Liver (tissue), 9 donors: ENCODE results near the gene OPN4. TPM values are rescaled to one million over a fixed set of nuclear protein-coding genes. Genes with fewer than 3 reads are reported as not detected.

Source experiments
- DNase-seq: peaks from one replicate; pipeline ENCODE4 v3.0.0-alpha.2; 2017; ENCODE audit warnings: low spot score
- H3K27ac ChIP-seq, 2 donors: one replicate each; pipeline ENCODE4 v1.7.0; 2013; ENCODE audit warnings: inconsistent platforms in 2 of 2, low read length in 2 of 2, control low read depth in 1 of 2, low read depth in 1 of 2, mild to moderate bottlenecking in 1 of 2
- H3K27me3 ChIP-seq, 4 donors: one replicate each; pipeline versions ENCODE4 v1.6.1 to v1.7.0; 2013; ENCODE audit warnings: low read length in 3 of 4, inconsistent platforms in 1 of 4, mild to moderate bottlenecking in 1 of 4, moderate library complexity in 1 of 4; ENCODE audit not compliant: control insufficient read depth in 4 of 4, insufficient read depth in 4 of 4
- H3K36me3 ChIP-seq, 4 donors: one replicate each; pipeline versions ENCODE4 v1.6.1 to v1.7.0; 2013; ENCODE audit warnings: low read length in 3 of 4, mild to moderate bottlenecking in 3 of 4, low read depth in 1 of 4, moderate library complexity in 1 of 4; ENCODE audit not compliant: control insufficient read depth in 4 of 4, insufficient read depth in 3 of 4
- H3K4me1 ChIP-seq, 4 donors: one replicate each; pipeline versions ENCODE4 v1.6.1 to v1.7.0; 2013; ENCODE audit warnings: low read length in 3 of 4, mild to moderate bottlenecking in 3 of 4, moderate library complexity in 1 of 4; ENCODE audit not compliant: control insufficient read depth in 4 of 4, insufficient read depth in 4 of 4
- H3K4me3 ChIP-seq, 3 donors: one replicate each; pipeline versions ENCODE4 v1.6.1 to v1.7.0; 2013; ENCODE audit warnings: low read length in 3 of 3, control low read depth in 1 of 3, low read depth in 1 of 3, mild to moderate bottlenecking in 1 of 3
- H3K9ac ChIP-seq, 2 donors: one replicate each; pipeline ENCODE4 v1.7.0; 2013; ENCODE audit warnings: low read length in 2 of 2, mild to moderate bottlenecking in 2 of 2, moderate library complexity in 2 of 2, control low read depth in 1 of 2, low read depth in 1 of 2
- H3K9me3 ChIP-seq, 4 donors: one replicate each; pipeline versions ENCODE4 v1.6.1 to v1.7.0; 2013; ENCODE audit warnings: low read length in 3 of 4; ENCODE audit not compliant: control insufficient read depth in 4 of 4
- EGR1 ChIP-seq, 2 donors: IDR thresholded peaks; 2 replicates each; pipeline ENCODE4 v1.6.1; 2016 to 2018; ENCODE audit warnings: antibody characterized with exemption in 2 of 2, low read depth in 2 of 2
- FOXA1 ChIP-seq: IDR thresholded peaks from 2 replicates; pipeline ENCODE4 v1.6.1; 2016; ENCODE audit warnings: antibody characterized with exemption
- GABPA ChIP-seq, 2 donors: IDR thresholded peaks in 1 of 2; conservative IDR thresholded peaks in 1 of 2; 2 replicates each; pipeline ENCODE4 v1.6.1; 2016; ENCODE audit warnings: antibody characterized with exemption in 2 of 2, mild to moderate bottlenecking in 1 of 2, moderate library complexity in 1 of 2
- HNF4G ChIP-seq: IDR thresholded peaks from 2 replicates; pipeline ENCODE4 v1.6.1; 2016; ENCODE audit warnings: antibody characterized with exemption
- JUND ChIP-seq, 2 donors: IDR thresholded peaks; 2 replicates each; pipeline ENCODE4 v1.6.1; 2016; ENCODE audit warnings: antibody characterized with exemption in 2 of 2
- NR2F2 ChIP-seq: IDR thresholded peaks from 2 replicates; pipeline ENCODE4 v1.6.1; 2016; ENCODE audit warnings: antibody characterized with exemption
- RAD21 ChIP-seq, 2 donors: IDR thresholded peaks; 2 replicates each; pipeline ENCODE4 v1.6.1; 2016; ENCODE audit warnings: antibody characterized with exemption in 2 of 2, mild to moderate bottlenecking in 2 of 2
- RXRA ChIP-seq, 2 donors: IDR thresholded peaks; 2 replicates each; pipeline ENCODE4 v1.6.1; 2017 to 2018; ENCODE audit warnings: antibody characterized with exemption in 2 of 2, mild to moderate bottlenecking in 1 of 2
- SP1 ChIP-seq: IDR thresholded peaks from 2 replicates; pipeline ENCODE4 v1.6.1; 2018; ENCODE audit warnings: antibody characterized with exemption, mild to moderate bottlenecking
- TAF1 ChIP-seq: conservative IDR thresholded peaks from 2 replicates; pipeline ENCODE4 v1.6.1; 2016; ENCODE audit warnings: antibody characterized with exemption, mild to moderate bottlenecking
- whole genome bisulfite sequencing: extraction: QIAGEN DNeasy Blood & Tissue Kit; methylation state at CpG from one replicate; pipeline ENCODE4 v1.1.7; 2013; 5-methylcytosine and 5-hydroxymethylcytosine counted together
- polyA plus RNA-seq, 2 donors: library from polyadenylated mRNA; stranded (reverse) in 1 of 2; unstranded in 1 of 2; fragments of 200-250 nt in 1 of 2; fragments of >200 nt in 1 of 2; fragmentation: Nextera tagmentation in 1 of 2; extraction: Ambion mirVana in 1 of 2; gene quantifications; one replicate each; pipeline versions ENCODE4 v1.2.1 to v1.2.3, GENCODE V29; 2013 to 2015
- total RNA-seq, 2 donors: library from RNA; depleted of rRNA; stranded (reverse); fragments of >200 nt; gene quantifications; one replicate each; pipeline ENCODE4 v1.2.3, GENCODE V29; 2014
- TF ChIP-seq, protein P1 (sequence below): fragments of 150-350 bp; IDR thresholded peaks from 2 replicates; pipeline ENCODE4 v1.5.1; 2017; ENCODE audit warnings: improper control_type of control experiment, low read depth, low read length; ENCODE audit not compliant: missing input control
- TF ChIP-seq, protein P2 (sequence below): IDR thresholded peaks from 2 replicates; pipeline ENCODE4 v1.6.1; 2016; ENCODE audit warnings: antibody characterized with exemption
- TF ChIP-seq, protein P3 (sequence below): IDR thresholded peaks from 2 replicates; pipeline ENCODE4 v1.6.1; 2016; ENCODE audit warnings: antibody characterized with exemption, mild to moderate bottlenecking
- TF ChIP-seq, protein P4 (sequence below): IDR thresholded peaks from 2 replicates; pipeline ENCODE4 v1.6.1; 2016; ENCODE audit warnings: antibody characterized with exemption
- donor health status: healthy.
- donor health status: healthy.
- donor health status: healthy.
- donor health status: healthy.
- donor health status: healthy.

The OPN4 gene
- total and polyA plus RNA-seq, 4 donors: not detected

DNA sequence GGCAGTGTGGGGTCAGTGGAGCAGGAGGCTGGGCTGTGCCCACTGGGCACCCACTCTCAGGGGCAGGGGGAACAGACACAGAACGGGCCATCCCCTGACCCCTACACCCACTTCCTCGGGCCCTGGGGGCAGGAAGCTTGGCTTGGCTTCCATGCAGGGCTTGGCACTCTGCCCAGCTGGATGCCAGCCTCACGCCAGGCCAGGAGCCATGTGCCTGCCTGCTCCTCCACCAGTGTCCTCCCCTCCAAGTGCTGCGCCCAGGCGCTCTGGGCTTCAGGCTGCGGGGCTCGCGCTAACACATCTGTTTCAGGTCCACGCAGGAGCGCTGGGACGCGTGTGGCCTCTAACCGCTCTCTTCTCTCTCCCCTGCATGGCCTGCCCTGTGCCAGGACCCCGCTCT lies 26.7 kb downstream of the OPN4 start:
- Histone ChIP-seq H3K4me1 (peaks cover 0 to 5% (median 0%) of the 10 kb centered on the region in 4 donors), H3K9me3 (no peaks in the 10 kb centered on the region), H3K9ac (no peak overlapping the region), H3K36me3 (no peaks in the 10 kb centered on the region), H3K27ac (no peak overlapping the region), H3K27me3 (no peaks in the 10 kb centered on the region), H3K4me3 (no peak overlapping the region)
- no peak for DNase-seq
- TF ChIP-seq RAD21 (IDR thresholded peaks at IDR 0.05) (no peak), EGR1 (IDR thresholded peaks at IDR 0.05; ENCODE audit: low read depth in 2 of 2) (no peak), SP1 (no peak), JUND (IDR thresholded peaks at IDR 0.05) (no peak), RXRA (IDR thresholded peaks at IDR 0.05) (no peak), TAF1 (no peak), NR2F2 (no peak), GABPA (IDR thresholded peaks at IDR 0.05 in 1 of 2, conservative IDR thresholded peaks at IDR 0.05 in 1 of 2) (no peak), HNF4G (no peak), FOXA1 (no peak)
- TF ChIP-seq, protein P1, sequence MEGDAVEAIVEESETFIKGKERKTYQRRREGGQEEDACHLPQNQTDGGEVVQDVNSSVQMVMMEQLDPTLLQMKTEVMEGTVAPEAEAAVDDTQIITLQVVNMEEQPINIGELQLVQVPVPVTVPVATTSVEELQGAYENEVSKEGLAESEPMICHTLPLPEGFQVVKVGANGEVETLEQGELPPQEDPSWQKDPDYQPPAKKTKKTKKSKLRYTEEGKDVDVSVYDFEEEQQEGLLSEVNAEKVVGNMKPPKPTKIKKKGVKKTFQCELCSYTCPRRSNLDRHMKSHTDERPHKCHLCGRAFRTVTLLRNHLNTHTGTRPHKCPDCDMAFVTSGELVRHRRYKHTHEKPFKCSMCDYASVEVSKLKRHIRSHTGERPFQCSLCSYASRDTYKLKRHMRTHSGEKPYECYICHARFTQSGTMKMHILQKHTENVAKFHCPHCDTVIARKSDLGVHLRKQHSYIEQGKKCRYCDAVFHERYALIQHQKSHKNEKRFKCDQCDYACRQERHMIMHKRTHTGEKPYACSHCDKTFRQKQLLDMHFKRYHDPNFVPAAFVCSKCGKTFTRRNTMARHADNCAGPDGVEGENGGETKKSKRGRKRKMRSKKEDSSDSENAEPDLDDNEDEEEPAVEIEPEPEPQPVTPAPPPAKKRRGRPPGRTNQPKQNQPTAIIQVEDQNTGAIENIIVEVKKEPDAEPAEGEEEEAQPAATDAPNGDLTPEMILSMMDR: no peak
- TF ChIP-seq, protein P2, sequence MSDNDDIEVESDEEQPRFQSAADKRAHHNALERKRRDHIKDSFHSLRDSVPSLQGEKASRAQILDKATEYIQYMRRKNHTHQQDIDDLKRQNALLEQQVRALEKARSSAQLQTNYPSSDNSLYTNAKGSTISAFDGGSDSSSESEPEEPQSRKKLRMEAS: no peak
- TF ChIP-seq, protein P3, sequence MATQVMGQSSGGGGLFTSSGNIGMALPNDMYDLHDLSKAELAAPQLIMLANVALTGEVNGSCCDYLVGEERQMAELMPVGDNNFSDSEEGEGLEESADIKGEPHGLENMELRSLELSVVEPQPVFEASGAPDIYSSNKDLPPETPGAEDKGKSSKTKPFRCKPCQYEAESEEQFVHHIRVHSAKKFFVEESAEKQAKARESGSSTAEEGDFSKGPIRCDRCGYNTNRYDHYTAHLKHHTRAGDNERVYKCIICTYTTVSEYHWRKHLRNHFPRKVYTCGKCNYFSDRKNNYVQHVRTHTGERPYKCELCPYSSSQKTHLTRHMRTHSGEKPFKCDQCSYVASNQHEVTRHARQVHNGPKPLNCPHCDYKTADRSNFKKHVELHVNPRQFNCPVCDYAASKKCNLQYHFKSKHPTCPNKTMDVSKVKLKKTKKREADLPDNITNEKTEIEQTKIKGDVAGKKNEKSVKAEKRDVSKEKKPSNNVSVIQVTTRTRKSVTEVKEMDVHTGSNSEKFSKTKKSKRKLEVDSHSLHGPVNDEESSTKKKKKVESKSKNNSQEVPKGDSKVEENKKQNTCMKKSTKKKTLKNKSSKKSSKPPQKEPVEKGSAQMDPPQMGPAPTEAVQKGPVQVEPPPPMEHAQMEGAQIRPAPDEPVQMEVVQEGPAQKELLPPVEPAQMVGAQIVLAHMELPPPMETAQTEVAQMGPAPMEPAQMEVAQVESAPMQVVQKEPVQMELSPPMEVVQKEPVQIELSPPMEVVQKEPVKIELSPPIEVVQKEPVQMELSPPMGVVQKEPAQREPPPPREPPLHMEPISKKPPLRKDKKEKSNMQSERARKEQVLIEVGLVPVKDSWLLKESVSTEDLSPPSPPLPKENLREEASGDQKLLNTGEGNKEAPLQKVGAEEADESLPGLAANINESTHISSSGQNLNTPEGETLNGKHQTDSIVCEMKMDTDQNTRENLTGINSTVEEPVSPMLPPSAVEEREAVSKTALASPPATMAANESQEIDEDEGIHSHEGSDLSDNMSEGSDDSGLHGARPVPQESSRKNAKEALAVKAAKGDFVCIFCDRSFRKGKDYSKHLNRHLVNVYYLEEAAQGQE: no peak
- TF ChIP-seq, protein P4, sequence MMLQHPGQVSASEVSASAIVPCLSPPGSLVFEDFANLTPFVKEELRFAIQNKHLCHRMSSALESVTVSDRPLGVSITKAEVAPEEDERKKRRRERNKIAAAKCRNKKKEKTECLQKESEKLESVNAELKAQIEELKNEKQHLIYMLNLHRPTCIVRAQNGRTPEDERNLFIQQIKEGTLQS: no peak
- WGBS: 78% methylated on average over 14 of the region's 14 CpGs

DNA sequence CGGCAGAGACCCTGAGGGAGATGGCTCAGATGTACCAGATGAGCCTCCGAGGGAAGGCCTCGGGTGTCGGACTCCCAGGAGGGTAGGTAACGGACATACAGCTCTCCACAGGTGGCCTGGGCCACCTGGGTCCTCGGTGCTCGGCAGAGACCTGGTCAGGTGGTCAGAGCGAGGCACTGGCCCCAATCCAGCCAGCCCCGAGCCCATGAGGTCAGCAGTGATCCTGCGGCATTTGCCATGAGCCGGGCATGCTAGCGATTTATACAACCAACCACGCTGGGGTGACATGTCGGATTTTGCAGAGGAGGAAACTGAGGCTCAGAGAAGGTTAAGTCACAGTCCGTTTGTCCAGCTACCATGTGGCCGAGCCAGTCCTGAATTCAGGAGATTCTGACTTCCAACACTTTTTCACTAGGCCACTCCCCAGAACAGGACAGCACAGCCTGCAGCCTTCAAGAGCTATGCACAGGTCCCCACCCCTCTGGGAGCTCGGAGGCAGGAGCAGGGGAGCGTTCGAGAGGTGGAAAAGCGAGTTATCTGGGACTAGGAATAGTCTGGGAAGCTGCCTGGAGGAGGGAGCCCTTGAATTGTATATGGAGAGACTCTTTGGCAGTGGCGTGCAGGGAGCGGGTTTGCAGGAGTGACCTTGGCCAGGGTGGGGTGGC lies 27.5 kb downstream of the OPN4 start:
- Histone ChIP-seq H3K27me3 (no peaks in the 10 kb centered on the region), H3K4me3 (no peak overlapping the region), H3K27ac (no peak overlapping the region), H3K4me1 (peaks cover 0 to 5% (median 0%) of the 10 kb centered on the region in 4 donors), H3K9me3 (no peaks in the 10 kb centered on the region), H3K36me3 (no peaks in the 10 kb centered on the region), H3K9ac (no peak overlapping the region)
- TF ChIP-seq, protein P2: no peak
- TF ChIP-seq JUND (IDR thresholded peaks at IDR 0.05): no peak
- TF ChIP-seq, protein P1: no peak
- TF ChIP-seq FOXA1: no peak
- TF ChIP-seq HNF4G: no peak
- no peak for TF ChIP-seq NR2F2
- DNase-seq: no peak
- WGBS: 93% methylated on average over 22 of the region's 22 CpGs
